EL (cell line): ENCODE measurements around the gene LRRC51.
A peak's percentile ranks its signal among the peaks of the same experiment; 100 is the strongest.

Experiments used
- DNase-seq: peaks from one replicate; pipeline ENCODE4 v3.0.0-alpha.2; 2016

LRRC51 gene

GRCh38 chr11:72080326-72081183 lies at the start of gene LRRC51, which contains the start of gene NUMA1:
TSS of gene LRRC51 (plus strand) at chr11:72080850. CDS start at chr11:72089084, 8,234 bp downstream.
TSS of gene NUMA1 (minus strand) at chr11:72080542. CDS start at chr11:72035943, 44,599 bp downstream.
- DNase-seq, result peak; percentile 100

- no peak for DNase-seq
Observed at GRCh38 chr11:72036687-72037086, 44.0 kb upstream of the LRRC51 start.

GRCh38 chr11:72037554-72038311 lies 42.9 kb upstream of the LRRC51 start:
- DNase-seq, result no peak

GRCh38 chr11:72038491-72038890 lies 42.2 kb upstream of the LRRC51 start:
- peak; percentile 55 for DNase-seq

GRCh38 chr11:72039031-72039855 lies 41.4 kb upstream of the LRRC51 start:
- peak; percentile 31 for DNase-seq

- DNase-seq, result no peak
Observed at GRCh38 chr11:72039856-72040401, 40.7 kb upstream of the LRRC51 start.

GRCh38 chr11:72040491-72041363 lies 39.9 kb upstream of the LRRC51 start:
- peak; percentile 92 for DNase-seq

GRCh38 chr11:72041364-72042063 lies 39.1 kb upstream of the LRRC51 start:
- peak; percentile 68 for DNase-seq

- no peak for DNase-seq
Observed at GRCh38 chr11:72042064-72042745, 38.4 kb upstream of the LRRC51 start.

GRCh38 chr11:72045849-72046248 lies 34.8 kb upstream of the LRRC51 start:
- DNase-seq, result no peak

- no peak for DNase-seq
Observed at GRCh38 chr11:72048766-72049460, 31.7 kb upstream of the LRRC51 start.

GRCh38 chr11:72058416-72059034 lies 22.1 kb upstream of the LRRC51 start:
- DNase-seq, result peak; percentile 69

- no peak for DNase-seq
Observed at GRCh38 chr11:72061739-72062396, 18.8 kb upstream of the LRRC51 start.

- no peak for DNase-seq
Observed at GRCh38 chr11:72066855-72067254, 13.8 kb upstream of the LRRC51 start.

GRCh38 chr11:72067266-72067665 lies 13.4 kb upstream of the LRRC51 start:
- DNase-seq, result no peak

- no peak for DNase-seq
Observed at GRCh38 chr11:72067676-72068075, 13.0 kb upstream of the LRRC51 start.

- peak; percentile 20 for DNase-seq
Observed at GRCh38 chr11:72069200-72069599, 11.4 kb upstream of the LRRC51 start.

- peak; percentile 92 for DNase-seq
Observed at GRCh38 chr11:72069787-72070251, 10.8 kb upstream of the LRRC51 start.
